ENCODE data around the gene SPART.
A peak's percentile ranks its signal among the peaks of the same experiment; 100 is the strongest.

SPART gene, protein sequence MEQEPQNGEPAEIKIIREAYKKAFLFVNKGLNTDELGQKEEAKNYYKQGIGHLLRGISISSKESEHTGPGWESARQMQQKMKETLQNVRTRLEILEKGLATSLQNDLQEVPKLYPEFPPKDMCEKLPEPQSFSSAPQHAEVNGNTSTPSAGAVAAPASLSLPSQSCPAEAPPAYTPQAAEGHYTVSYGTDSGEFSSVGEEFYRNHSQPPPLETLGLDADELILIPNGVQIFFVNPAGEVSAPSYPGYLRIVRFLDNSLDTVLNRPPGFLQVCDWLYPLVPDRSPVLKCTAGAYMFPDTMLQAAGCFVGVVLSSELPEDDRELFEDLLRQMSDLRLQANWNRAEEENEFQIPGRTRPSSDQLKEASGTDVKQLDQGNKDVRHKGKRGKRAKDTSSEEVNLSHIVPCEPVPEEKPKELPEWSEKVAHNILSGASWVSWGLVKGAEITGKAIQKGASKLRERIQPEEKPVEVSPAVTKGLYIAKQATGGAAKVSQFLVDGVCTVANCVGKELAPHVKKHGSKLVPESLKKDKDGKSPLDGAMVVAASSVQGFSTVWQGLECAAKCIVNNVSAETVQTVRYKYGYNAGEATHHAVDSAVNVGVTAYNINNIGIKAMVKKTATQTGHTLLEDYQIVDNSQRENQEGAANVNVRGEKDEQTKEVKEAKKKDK
- 59.1 to 209 (median 117) reads per million in 17 experiments for total RNA-seq

DNA sequence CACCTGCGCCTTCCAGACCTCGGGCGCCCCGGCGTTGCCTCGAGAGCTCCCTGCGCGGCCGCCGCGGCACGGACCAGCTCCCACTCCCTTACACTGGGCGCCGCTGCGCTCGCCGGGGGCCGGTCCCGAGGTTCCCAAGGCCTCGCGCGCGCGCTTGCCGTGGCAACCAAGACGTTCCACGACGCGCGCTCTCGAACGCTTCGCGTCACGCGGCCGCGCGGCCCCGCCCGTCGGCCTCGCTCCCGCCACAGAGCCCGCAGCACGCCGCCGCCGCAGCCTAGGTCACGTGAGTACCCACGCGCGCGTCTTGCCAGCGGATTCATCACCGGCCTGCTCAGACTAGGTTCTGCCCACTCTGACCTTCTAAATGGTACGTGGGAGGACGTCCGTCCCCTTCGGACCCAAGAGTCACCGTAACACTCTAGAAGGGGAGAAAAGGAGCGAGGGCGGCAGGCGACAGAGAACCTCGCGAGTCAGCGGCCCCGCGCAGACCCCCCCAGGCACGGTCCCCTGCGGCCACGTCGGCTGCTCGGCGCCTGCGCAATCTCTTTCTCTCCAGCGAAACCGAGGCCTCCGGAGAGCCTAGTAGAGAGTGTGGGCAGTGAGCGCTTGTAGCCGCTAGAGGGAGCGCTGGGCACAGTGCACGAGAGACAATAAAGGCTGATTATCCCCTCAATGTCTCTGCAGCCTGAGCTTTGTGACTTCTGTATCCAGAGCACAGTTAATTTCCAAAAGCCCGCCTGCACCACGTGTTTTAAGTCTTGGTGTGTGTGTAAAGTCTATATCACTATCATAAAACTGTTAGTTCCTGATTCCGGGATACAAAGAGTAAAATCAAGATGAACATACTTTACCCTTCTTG, at the start of gene SPART:
Gene SPART, minus strand, starts transcription at position 173 of the 862 bp plus-strand sequence. CDS start 10,564 bp downstream, outside the sequence.
- peak; percentile 98 to 99 (median 98) for DNase-seq

DNA sequence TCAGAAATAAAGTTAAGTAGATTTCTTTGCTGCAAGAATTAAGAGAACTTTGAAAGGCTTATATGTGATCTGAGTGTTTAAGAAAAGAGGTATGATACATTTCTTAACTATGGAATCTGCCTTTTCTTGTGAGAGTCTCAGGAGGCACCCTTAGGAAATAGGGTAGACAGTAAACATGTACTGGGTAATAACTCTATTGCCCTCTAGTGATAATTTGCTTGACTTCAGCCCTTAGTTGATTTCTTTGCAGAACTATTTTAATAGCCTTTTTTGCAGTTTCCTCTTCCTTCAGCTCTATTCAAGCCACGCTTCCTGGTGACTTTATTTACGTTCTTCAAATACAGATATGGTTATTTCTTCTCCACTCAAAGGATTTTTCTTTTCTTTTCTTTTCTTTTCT, 49.1 kb upstream of the SPART start:
- DNase-seq = peak; percentile 27 to 76 (median 56)

DNA sequence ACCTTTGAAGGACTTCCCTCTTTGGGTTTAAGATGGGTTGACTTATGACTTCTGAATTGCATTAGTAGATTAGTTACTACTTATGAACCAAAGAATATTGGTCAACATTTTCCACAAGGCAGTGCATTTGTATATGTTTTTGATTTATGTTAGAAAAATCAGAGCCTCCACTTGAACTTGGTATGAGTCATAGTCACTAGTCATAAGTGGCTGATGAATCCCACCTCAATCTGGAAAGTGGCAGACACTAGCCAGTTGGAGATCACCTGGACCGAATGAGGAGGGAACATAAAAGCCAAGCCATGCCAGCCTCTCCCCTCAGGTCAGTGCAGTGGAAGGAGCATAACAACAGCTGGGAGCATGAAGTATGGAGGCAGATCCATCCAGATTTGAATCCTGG, 39.3 kb upstream of the SPART start:
- peak in 1 of 4 experiments; percentile 6 for DNase-seq

DNA sequence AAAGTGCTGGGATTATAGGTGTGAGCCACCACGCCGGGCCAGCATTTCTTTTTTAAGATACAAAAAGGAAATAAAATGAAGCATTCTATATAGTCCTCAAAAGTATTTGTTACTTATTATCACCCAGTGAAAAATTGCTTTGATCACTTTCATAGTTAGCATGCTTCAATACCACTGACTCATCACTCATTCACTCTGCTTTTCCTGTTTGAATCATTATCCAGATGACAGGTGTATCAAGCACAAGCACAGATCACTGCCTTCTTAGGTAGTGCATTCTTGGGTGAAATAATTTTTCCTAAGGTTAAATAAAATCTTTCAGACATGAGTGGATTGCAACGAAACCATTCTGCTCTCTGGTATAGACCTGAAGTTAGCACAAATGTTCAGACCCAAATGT, 35.8 kb upstream of the SPART start:
- DNase-seq = no peak

DNA sequence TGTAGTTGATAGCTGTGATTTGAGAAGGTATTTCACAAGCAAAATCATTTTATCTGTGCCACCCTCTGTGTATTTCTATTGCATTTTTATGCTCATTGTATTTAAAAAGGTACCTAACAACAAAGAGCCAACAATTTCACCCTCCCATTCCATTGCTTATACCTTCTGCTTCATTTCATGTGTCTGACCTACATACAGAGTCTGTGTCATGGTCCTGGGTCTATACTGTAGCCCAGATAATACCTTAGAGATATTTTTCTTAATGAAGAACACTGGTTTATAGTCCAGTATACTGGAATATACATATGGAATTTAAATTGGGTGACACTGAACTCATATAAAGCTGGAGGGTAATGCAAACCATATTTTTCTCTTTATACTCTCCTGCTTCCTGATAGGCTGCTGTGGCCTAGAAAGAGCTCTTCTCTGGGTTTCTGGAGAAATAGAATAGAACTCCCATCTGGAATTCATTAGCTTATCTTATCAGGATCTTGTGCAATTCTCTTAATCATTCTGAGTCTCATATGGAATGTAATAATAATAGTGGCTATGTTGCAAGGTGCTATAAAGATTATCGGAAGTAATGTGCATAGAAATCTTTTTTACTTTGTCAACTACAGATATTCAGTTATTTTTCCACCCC, 31.8 kb upstream of the SPART start:
- DNase-seq = no peak

DNA sequence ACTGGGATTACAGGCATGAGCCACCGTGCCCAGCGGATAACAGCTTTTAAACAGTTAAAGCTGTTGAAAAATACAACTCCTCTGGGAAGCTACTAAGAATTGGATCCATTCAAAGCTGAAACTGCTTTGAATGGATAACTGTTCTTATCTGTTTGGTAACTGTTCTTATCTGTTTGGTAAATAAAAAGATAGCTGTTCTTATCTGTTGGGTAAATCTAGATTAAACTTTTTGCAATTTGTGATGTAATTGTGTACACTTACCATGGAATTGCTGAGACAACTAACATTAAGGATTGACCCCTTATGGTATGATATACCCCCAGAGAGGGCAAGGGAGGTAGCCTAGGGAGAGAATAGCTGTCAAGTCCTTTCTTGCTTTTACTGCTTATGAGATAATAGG, 27.9 kb upstream of the SPART start:
- no peak for DNase-seq

DNA sequence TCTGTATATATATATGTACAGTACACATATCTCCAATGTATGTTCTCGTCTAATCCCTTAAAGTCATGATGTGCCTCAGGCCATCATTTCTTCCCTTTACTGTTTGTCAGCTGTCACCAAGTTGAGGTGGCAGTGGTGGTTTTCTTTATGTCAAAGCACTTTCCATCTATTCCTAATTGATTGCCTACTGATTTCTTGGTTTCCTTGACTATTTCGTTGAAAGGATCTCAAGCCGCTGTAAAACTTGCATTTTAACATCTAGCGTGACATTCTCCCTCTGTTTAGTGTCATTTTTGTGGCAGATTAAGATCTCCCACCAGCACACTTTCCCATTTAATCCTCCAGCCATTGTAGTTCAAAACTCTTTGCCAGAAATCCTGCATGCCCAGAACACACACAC, 25.0 kb upstream of the SPART start:
- no peak for DNase-seq

DNA sequence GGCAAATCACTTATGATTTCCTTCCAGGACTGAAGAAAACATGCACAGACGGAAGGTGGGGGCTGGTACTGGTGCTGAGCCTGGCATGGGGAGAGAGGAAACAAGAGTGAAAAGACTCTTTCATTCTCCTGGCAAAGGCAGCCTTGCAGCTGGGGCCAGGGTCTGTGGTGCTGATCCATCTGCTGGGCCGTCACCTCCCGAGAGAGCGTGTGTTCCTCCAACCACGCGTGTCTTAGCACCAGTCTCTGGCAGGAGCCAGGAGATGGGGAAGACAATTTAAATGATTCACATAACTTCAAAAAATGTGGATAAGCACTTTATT, 23.9 kb upstream of the SPART start:
- no peak for DNase-seq

DNA sequence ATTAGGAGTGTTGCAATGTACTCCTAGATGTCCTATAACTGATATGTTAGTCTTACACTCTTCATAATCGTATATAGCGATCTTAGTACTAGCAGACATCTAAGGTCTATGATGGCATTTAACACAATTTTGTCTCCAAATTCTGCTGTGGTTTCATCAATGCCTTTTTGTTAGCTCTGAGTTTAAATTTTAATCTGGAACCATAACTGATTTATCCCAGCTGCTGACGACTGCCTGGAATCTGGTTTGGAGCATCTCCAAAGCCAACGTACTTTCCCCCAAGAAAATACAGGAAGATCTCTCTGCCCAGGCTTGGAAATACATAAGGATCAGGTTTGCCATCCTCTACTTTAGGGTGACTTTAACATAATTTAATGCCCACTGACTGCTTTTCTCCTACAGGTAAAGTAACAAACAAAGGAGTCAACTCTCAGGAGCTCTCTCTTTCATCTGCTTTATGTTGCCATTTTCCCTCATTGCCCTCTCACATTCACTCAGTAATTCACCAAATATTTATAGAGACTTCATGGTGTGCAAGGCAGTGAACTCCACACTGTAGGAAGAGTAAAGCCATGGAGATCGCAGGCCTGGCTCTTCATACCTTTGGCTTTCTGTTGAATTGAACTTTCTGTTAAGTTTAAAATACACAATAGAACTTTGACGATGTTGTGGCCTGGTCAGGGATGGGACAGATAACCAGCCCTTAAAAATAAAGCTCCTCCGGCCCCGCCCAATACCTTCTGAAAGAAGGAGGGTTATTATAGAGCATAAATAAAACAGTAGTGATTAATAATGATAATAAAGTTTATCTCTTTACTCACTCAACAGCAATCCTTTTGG, 23.3 kb upstream of the SPART start:
- no peak for DNase-seq

DNA sequence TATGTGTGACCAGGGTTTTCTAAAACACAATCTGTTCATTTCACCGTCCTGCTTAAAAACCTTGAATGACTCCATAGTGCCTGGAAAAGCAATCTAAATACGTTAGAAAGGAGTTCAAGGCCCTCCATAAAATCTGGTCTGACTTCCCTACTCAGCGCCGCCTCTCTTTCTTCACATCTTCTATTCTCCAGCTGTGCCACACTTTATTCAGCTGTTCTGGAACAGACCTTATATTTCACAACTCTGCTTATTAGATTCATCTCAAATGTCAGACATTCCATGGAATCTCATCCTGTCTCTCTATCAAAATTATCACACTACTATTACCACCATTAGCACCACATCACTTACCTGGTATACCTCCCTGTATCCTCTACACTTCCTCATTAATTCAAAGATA, 19.8 kb upstream of the SPART start:
- no peak for DNase-seq

DNA sequence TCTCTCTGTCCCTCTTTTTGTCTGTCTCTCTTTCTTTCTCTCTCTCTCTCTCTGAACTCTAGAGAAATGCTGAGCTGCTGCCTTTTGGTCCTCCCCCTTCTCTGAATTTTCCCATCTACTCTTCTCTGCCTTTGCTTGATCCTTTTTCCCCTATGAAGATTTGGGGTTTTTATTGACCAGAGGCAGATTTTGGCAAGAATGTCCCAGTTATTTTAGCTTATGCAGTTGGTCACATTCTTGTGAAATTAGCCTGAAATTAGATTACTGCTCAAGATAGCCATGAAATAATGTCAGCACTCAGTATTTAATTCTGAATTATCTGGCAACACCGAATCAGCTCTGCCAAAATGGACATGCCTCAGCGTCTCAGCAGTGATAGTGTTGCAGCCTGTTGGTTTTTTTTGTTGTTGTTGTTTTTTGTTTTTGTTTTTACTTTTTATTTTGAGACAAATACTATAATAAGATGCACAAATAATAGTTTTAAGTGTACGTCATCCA, 17.2 kb upstream of the SPART start:
- no peak for DNase-seq

DNA sequence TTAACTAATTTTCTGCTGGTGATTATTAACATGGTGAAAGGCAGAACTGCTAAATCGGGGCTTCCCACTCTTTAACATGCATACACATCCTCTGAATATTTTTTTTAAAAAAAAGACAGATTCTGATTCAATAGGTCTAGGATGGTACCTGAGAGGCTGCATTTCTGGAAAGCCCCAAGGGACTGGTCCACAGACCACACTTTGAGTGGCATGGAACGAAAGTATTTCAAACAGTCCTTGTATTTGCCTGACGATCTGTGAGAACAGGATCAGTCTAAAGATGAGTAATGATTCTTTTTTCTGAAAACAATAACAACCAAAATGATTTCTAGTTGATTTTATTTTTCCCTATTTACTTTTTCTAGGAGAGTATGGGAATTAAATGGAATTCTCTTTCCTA, 16.7 kb upstream of the SPART start:
- DNase-seq = no peak

DNA sequence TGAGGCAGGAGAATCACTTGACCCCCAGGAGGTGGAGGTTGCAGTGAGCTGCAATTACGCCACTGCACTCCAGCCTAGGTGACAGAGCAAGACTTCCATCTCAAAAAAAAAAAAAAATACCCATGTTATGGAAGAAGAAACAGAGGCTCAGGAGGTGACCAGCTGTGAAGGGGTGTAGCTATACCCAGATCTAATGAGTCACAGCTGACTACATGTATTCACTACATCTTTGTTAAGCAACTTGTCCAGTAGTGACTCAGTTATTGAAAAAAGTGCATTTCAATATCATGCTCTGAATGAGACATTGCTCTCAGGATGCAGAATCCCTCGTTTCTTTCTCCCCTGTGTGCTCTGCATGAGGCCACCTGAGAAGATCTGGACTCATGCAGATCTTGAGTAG, 16.1 kb upstream of the SPART start:
- DNase-seq = peak in 3 of 4 experiments; percentile 9 to 62 (median 37)

DNA sequence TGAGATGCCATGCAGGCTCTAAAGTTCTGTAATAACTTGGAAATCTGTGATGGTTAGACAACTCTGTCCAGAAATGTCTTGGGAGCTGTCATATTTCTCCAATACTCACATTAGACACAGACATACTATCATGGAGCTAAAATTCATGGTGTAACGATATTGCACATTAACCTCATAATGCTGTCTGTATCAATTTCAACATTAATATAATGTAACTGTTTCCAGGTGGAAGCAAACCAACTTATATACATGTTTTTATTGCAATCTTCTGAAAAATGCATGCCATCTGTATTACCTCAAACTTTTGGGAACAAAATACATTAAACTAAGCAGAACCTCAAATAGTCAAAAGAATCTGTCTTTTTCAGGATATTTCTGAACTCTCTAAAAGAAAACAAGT, 14.7 kb upstream of the SPART start:
- DNase-seq = no peak

DNA sequence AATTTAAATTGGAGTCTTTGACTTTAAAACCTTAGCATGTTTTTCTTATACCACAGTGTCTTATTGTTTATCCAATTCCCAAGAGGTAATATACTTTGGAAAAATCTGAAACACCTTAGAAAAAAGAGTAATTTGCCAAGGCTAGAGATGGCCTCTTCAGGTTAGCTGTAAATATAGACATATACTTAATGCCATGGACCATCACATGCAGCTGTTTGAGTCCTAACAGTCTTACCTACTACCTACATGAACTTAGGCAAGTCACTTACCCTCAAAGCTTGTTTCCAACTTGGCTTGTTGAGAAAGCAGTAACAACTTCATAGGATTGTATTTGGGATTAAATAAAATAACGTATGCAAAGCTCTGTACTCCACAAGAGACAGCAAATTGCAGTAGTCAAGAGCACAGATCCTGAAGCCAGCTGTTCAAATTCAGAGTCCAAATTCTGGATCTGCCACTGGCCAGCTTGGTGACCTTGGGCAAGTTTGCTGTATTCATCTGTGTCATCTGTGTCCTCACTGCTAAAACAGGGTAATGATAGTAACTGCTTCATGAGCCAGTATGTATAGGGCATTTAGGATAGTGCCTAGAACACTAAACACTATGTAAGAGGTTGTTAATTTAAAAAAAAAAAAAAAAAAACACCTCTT, 13.2 kb upstream of the SPART start:
- no peak for DNase-seq

DNA sequence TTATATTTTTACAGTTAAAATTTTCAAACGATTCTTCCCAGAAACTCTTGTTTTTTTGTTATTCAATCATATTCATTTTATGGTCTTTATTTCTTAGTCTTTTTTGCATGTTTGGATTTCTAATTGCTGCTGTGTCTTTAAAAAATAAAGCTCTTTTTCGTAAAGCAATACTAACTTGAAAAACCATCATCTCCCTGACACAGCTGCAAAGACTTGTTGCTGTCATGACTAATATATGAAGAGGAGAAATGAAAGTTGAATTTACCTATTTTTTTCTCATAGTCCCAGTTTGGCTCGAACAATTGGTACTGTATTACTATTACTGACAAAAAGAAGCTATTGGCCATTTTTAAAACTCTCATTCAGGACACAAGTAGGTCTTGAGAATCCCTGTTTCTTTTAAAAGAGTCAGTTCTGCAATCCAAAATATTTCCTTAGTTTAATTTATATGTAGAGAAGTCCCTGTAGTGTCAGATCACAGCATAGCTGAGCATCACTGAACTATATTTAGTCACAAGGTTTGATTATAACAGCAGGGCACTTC, 12.1 kb upstream of the SPART start:
- DNase-seq = no peak

DNA sequence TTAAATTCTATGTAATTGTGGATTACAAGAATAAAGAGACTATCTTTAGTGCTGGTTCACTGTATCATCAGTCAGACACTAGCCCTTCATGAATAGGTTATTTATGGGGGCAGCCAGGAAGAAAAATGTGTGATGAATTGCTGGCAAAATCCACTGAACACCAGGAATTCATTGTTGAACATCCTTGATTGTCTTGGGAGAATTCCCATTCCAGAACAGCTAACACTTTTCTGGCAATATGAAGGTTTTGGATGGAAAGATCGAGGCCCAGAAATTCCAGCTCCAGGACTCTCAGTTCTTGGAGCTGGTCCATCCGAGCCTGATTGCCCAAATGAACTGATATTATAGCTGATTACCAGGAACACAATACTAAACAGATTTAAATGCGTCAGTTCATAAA, 11.5 kb upstream of the SPART start:
- no peak for DNase-seq

DNA sequence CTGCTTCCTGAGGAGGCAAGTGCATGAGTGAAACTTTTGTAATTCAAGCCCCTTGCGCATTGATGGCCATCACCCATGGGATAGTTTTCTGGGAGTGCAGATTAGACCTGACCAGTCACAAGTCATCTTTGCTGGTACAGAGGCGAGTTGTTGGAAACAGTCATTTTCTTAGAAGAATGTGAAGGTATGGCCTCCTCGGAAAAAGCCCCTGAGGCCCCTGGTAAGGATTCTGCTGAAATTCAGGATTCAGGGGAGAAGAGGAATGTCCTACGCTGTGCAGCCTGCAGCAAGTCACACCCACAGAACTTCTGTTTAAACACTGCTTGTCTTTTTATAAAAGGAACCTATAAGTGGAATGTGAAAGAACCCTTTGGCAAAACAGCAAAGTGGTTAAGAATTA, 11.0 kb upstream of the SPART start:
- no peak for DNase-seq

DNA sequence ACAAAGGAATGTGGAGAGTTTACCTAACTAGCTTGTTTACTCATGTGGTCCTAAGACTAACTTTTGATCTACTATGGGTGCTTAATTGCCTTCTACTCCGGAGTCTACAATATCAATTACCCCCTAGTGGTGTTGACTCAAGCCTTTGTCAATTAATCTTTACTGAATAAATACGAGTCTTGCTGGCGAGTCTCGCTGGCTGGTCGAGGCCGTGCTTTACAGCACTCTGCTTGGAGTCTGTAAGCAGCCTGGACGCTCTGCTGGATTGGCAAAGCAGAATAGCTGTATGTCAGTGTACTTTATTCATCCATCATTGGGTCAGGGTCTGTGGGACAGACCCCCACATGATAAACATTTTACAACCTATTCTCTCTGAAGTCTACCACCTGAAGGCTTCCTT, 9.9 kb upstream of the SPART start:
- no peak for DNase-seq

DNA sequence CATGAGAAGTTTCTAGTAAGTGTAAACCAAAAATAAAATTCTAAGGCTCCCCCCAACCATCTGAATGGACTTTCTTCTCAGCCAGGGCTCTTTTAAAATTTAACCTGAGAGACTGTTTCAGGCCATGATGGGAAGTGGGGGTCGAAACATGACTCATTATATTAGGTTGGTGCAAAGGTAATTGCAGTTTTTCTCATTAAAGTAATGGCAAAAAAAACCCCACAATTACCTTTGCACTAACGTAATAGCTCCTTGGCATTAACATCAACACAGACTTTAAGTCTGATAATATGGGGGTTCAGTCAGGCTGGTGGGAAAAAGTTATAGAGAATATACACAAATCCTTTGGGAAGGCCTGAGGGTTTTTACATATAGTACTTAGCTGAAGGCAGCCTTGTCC, 9.4 kb upstream of the SPART start:
- no peak for DNase-seq
